ENCODE measurements around the gene DACH1.
"Not testable (repeated sequence)": the region's sequence is repeated elsewhere in the genome, so short reads cannot be mapped to it uniquely, and the experiment has no call there.

The DACH1 gene

DNA sequence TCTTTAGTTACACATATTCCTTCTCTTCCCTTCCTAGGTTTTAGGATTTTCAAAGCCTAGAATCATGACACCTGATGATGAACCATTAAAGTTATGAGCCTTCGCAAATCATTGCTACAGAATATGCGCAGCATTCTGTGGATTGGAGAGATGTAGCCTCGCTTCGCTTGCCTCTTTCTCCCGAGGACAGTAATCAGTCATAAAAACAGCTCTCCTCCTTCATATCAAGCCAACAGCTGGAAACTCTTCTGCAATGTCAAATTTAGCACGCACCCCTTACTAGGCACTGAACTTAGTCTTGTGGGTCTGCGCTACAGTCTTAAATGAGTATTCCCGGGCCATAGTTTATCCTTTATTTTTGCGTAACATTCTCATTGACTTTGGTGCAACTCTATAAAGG lies 79.6 kb downstream of the DACH1 start:
- TF ChIP-seq, protein P1, sequence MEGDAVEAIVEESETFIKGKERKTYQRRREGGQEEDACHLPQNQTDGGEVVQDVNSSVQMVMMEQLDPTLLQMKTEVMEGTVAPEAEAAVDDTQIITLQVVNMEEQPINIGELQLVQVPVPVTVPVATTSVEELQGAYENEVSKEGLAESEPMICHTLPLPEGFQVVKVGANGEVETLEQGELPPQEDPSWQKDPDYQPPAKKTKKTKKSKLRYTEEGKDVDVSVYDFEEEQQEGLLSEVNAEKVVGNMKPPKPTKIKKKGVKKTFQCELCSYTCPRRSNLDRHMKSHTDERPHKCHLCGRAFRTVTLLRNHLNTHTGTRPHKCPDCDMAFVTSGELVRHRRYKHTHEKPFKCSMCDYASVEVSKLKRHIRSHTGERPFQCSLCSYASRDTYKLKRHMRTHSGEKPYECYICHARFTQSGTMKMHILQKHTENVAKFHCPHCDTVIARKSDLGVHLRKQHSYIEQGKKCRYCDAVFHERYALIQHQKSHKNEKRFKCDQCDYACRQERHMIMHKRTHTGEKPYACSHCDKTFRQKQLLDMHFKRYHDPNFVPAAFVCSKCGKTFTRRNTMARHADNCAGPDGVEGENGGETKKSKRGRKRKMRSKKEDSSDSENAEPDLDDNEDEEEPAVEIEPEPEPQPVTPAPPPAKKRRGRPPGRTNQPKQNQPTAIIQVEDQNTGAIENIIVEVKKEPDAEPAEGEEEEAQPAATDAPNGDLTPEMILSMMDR (IDR thresholded peaks at IDR 0.05; ENCODE audit: insufficient read depth, low read depth, low read length, missing control alignments): no peak
- no peak overlapping the region for H3K4me3 ChIP-seq (ENCODE audit: low read depth, low read length)
- DNase-seq (ENCODE audit: low read depth): no peak

DNA sequence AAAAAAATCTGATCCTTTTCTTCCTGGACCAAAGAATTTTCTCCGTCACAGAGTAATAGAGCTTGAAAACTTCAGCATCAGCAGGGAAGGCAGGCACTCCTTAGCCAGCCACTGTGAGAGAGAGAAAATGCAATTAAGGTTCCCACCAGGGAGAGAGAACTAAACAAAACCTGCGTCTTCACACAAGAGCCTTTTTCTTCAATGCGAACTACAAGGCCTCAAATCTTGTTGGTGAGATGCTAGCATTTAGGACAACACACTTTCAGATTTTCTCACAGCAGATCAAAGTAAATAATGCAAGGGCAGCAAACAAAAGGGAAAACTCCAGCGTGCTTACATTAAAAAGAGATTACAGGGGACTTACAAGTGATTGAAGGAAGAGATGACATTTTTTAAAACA lies 80.1 kb downstream of the DACH1 start:
- no peak for DNase-seq (ENCODE audit: low read depth)
- no peak overlapping the region for H3K4me3 ChIP-seq (ENCODE audit: low read depth, low read length)
- TF ChIP-seq, protein P1 (IDR thresholded peaks at IDR 0.05; ENCODE audit: insufficient read depth, low read depth, low read length, missing control alignments): no peak

DNA sequence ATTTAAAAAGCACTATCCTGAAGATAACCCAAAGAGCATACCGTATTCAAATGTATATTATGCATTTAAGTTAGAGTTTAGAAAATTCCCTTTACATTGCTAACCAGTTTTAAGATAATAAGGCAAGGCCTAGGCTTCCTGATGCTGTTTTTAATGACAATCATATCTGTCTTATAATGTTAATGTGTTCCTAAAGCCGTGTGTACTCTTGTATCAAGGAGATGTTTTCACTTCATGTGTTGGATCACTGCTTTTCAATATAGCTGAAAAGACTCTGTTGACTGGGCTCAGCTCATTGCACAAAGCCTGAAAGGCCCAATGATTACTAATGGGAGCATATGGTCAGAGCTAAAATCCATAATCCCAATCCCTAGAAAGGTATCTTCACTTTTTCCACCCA lies 81.6 kb downstream of the DACH1 start:
- TF ChIP-seq, protein P1 (IDR thresholded peaks at IDR 0.05; ENCODE audit: insufficient read depth, low read depth, low read length, missing control alignments): no peak
- no peak overlapping the region for H3K4me3 ChIP-seq (ENCODE audit: low read depth, low read length)
- DNase-seq (ENCODE audit: low read depth): no peak

DNA sequence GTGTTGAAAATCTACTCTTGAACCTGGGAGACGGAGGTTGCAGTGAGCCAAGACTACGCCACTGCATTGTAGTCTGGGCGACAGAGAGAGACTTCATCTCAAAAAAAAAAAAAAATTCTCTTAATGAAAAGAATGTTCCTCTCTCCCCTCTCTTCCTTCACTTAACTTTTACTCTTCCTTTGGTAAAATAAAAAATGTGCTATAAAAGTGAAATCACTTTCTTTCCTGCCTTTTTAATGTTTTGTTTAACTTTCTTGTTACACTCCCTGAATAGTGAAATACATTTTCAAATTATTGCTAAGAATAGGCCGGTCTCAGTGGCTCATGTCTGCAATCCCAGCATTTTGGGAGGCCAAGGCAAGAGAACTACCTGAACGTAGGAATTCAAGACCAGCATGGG lies 86.5 kb downstream of the DACH1 start:
- TF ChIP-seq, protein P1 (IDR thresholded peaks at IDR 0.05; ENCODE audit: insufficient read depth, low read depth, low read length, missing control alignments): no peak
- no peak overlapping the region for H3K4me3 ChIP-seq (ENCODE audit: low read depth, low read length)
- DNase-seq (ENCODE audit: low read depth): no peak

DNA sequence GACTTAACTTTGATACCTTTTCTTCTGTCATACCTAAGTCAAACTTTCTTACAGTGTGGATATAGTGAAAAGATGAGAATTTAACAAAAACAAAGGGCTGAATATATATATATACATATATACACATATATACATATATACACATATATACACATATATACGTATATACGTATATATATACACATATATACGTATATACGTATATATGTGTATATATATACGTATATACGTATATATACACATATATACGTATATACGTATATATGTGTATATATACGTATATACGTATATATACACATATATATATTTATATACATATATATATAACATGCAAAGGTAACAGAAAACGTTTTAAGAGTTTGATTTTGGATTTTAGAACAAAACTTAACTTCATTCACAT lies 88.0 kb downstream of the DACH1 start:
- DNase-seq (ENCODE audit: low read depth); H3K4me3 ChIP-seq (ENCODE audit: low read depth, low read length): not testable (repeated sequence)

DNA sequence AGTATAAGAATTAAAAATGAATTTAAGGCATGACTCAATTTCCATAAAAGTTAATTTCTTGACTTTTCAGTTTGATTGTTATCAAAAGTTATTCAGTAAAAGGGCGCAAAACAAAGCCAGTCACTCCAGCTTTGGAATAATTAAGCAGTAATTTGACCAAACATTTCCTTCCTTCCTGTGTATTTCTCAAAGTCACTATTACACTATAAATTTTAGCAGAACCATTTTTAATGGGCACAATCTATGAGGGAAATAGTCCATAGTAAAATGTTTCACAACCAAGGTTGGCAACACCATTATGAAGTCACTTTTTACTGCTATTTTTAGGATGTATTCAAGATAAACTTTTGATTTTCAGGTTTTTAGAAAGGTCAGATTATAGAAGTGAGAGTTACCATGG lies 91.0 kb downstream of the DACH1 start:
- H3K4me3 ChIP-seq (ENCODE audit: low read depth, low read length): no peak overlapping the region
- TF ChIP-seq, protein P1 (IDR thresholded peaks at IDR 0.05; ENCODE audit: insufficient read depth, low read depth, low read length, missing control alignments): no peak
- no peak for DNase-seq (ENCODE audit: low read depth)

DNA sequence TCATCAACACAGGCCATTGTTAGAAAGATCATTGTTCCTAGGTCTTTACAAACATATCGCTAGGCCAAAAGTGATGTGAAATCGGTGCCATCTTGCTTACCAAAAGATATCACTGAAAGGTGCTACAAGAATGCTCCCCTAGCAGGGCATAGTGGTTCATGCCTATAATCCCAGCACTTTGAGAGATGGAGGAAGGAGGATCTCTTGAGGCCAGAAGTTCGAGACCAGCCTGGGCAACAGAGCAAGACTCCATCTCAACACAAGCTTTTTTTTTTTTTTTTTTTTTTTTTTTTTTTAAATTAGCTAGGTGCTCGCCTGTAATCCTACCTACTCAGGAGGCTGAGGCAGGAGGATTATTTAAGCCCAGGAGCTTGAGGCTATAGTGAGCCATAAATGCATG lies 92.1 kb downstream of the DACH1 start:
- no peak for DNase-seq (ENCODE audit: low read depth)
- TF ChIP-seq, protein P1 (IDR thresholded peaks at IDR 0.05; ENCODE audit: insufficient read depth, low read depth, low read length, missing control alignments): no peak
- H3K4me3 ChIP-seq (ENCODE audit: low read depth, low read length): no peak overlapping the region

DNA sequence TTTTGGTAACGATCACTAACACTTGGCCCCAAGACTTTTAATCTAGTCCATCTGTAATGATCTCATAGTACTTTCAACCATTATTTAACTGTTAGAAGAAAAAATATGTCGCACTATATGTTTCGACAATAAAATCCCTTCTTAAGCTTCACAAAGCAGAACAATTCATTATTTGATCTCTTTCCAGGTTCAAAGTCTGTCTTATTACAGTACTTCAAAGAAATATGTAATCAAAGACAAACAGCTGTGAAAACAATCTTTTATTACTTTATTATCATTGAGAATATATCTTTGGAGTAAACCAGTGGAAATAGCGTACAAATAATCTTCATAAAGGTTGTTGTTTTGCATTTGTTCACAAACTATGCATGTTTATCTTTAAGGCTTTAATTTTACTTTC lies 93.5 kb downstream of the DACH1 start:
- no peak overlapping the region for H3K4me3 ChIP-seq (ENCODE audit: low read depth, low read length)
- DNase-seq (ENCODE audit: low read depth): no peak
- TF ChIP-seq, protein P1 (IDR thresholded peaks at IDR 0.05; ENCODE audit: insufficient read depth, low read depth, low read length, missing control alignments): no peak
